SU-DHL-6 (cell line): ENCODE data around the gene MAML2.

Source experiments
- H2AFZ ChIP-seq: fragments of 200-600 bp; sonication (generic); 2 replicates; pipeline ENCODE4 v1.6.1; 2014; ENCODE audit warnings: low read depth, mild to moderate bottlenecking, moderate library complexity, mixed read lengths, antibody characterized with exemption, low read length; ENCODE audit not compliant: severe bottlenecking
- H3F3A ChIP-seq: fragments of 200-600 bp; shearing (Covaris generic); 2 replicates; pipeline ENCODE4 v1.6.0; 2016; ENCODE audit warnings: antibody characterized with exemption, mild to moderate bottlenecking; ENCODE audit not compliant: insufficient read depth
- H3K27ac ChIP-seq: fragments of 200-600 bp; sonication (generic); 2 replicates; pipeline ENCODE4 v1.5.1; 2016; ENCODE audit warnings: low read depth, mild to moderate bottlenecking, low read length, moderate library complexity, mixed read lengths
- H3K27me3 ChIP-seq: fragments of 200-600 bp; sonication (generic), shearing (Covaris generic); 2 replicates; pipeline ENCODE4 v1.6.0; 2014; ENCODE audit warnings: mild to moderate bottlenecking, low read length
- H3K36me3 ChIP-seq: fragments of 200-600 bp; sonication (generic); 2 replicates; pipeline ENCODE4 v1.6.1; 2014; ENCODE audit warnings: mild to moderate bottlenecking, low read length, mixed read lengths
- H3K4me2 ChIP-seq: fragments of 300-600, 200-600 bp; shearing (Covaris generic), sonication (generic); 2 replicates; pipeline ENCODE4 v1.6.0; 2014; ENCODE audit warnings: low read length, low read depth, mild to moderate bottlenecking; ENCODE audit not compliant: poor library complexity, severe bottlenecking
- H3K4me3 ChIP-seq: fragments of 200-600 bp; sonication (generic); 2 replicates; pipeline ENCODE4 v1.5.1; 2014; ENCODE audit warnings: antibody characterized with exemption, low read length, mild to moderate bottlenecking, mixed read lengths; ENCODE audit not compliant: insufficient read depth, poor library complexity, severe bottlenecking
- H3K79me2 ChIP-seq: fragments of 200-600 bp; sonication (generic); 2 replicates; pipeline ENCODE4 v1.6.1; 2014; ENCODE audit warnings: mild to moderate bottlenecking, low read length, moderate library complexity; ENCODE audit not compliant: insufficient read depth
- H3K9ac ChIP-seq: fragments of 200-600 bp; sonication (generic); 2 replicates; pipeline ENCODE4 v1.7.0; 2014; ENCODE audit warnings: mild to moderate bottlenecking, low read length
- H3K9me2 ChIP-seq: fragments of 200-600 bp; sonication (generic); replicated peaks from 2 replicates; pipeline ENCODE4 v1.6.1; 2014; ENCODE audit warnings: low read length; ENCODE audit not compliant: insufficient read depth
- H3K9me3 ChIP-seq: fragments of 200-600 bp; sonication (generic); 2 replicates; pipeline ENCODE4 v1.6.1; 2014; ENCODE audit warnings: low read length, mixed read lengths; ENCODE audit not compliant: insufficient read depth
- H4K20me1 ChIP-seq: fragments of 200-600 bp; sonication (generic); 2 replicates; pipeline ENCODE4 v1.6.1; 2014; ENCODE audit warnings: low read depth, mild to moderate bottlenecking, antibody characterized with exemption, low read length, moderate library complexity, mixed read lengths
- EZH2phosphoT487 ChIP-seq: fragments of 200-600 bp; sonication (generic), shearing (Covaris generic); conservative IDR thresholded peaks from 2 replicates; pipeline ENCODE4 v1.6.1; 2018; ENCODE audit warnings: mild to moderate bottlenecking, antibody characterized with exemption, low read length, moderate library complexity, mixed read lengths
- TF ChIP-seq, protein P1 (sequence below): fragments of 200-600 bp; sonication (generic); IDR thresholded peaks from one replicate; pipeline ENCODE4 v1.5.1; 2017; ENCODE audit warnings: antibody characterized with exemption, mild to moderate bottlenecking, low read length, moderate library complexity; ENCODE audit not compliant: insufficient read depth, poor library complexity, severe bottlenecking

MAML2 gene

DNA sequence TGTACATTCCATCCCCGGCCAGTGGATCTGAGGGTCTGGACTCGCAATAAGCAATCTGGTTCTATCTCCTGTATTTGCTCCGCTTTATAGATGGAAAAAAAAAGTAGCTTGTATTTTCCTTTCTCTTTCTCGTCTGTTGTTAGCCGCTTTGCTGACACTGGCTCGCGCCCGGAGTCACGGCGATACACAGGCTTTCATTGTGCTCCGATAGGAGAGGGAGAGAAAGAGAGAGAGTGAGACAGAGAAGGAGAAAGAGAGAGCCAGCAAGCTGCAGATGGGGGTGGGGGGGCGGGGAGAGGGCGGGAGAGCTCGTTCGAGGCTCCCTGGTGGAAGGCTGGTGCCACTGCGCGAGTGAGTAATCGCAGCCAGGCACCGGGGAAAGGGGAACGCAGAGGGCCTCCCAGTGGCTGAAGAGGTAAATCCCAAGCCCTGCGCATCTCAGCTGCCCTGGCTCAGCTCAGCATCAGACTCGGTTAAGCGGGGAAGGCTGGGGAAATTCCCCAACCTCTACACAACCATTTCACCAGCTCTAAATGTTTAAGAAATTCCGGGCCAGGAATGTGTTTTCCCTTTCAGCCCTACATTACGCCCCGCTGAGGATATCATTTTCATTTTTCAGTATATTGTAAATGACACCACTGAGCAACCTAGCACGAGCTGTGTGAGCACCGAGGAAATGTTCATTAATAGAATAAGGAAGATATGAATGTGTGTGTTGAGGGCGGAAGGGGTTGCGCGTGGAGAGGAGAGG, at the start of gene MAML2:
Gene MAML2 (minus strand): TSS at position 235 of the 751 bp plus-strand sequence. CDS start 1,300 bp downstream, outside the sequence.
- Histone ChIP-seq H3K36me3 (no peaks in the 10 kb centered on the region), H3K9ac (peak within 1 kb of the TSS; percentile 58), H2AFZ (peak within 1 kb of the TSS; percentile 96), H3K4me2 (peak within 1 kb of the TSS; percentile 91), H4K20me1 (no peaks in the 10 kb centered on the region), H3K9me3 (no peaks in the 10 kb centered on the region), H3K4me3 (peak within 1 kb of the TSS; percentile 69), H3K79me2 (no peaks in the 10 kb centered on the region), H3F3A (no peaks in the 10 kb centered on the region), H3K9me2 (no peaks in the 10 kb centered on the region), H3K27ac (no peak within 1 kb of the TSS), H3K27me3 (no peaks in the 10 kb centered on the region)
- TF ChIP-seq EZH2phosphoT487, result no peak
- TF ChIP-seq, protein P1, sequence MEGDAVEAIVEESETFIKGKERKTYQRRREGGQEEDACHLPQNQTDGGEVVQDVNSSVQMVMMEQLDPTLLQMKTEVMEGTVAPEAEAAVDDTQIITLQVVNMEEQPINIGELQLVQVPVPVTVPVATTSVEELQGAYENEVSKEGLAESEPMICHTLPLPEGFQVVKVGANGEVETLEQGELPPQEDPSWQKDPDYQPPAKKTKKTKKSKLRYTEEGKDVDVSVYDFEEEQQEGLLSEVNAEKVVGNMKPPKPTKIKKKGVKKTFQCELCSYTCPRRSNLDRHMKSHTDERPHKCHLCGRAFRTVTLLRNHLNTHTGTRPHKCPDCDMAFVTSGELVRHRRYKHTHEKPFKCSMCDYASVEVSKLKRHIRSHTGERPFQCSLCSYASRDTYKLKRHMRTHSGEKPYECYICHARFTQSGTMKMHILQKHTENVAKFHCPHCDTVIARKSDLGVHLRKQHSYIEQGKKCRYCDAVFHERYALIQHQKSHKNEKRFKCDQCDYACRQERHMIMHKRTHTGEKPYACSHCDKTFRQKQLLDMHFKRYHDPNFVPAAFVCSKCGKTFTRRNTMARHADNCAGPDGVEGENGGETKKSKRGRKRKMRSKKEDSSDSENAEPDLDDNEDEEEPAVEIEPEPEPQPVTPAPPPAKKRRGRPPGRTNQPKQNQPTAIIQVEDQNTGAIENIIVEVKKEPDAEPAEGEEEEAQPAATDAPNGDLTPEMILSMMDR, result peak; percentile 53

DNA sequence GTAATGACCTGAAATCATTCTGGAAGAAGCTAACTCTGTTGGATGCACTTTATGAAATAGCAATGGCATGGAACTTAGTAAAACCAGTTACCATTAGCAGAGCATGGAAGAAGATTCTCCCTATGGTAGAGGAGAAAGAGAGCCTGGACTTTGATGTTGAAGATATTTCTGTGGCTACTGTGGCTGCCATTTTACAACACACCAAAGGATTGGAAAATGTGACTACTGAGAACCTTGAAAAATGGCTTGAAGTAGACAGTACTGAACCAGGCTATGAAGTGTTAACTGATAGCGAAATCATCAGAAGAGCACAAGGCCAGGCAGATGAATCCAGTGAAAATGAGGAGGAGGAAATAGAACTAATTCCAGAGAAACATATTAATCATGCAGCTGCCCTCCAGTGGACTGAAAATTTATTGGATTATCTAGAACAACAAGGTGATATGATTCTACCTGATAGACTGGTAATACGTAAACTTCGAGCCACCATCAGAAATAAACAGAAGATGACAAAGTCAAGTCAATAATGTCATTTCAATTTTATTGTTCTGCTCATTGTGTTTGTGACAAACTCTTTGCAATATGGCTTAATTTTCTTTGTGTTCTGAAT, 48.8 kb upstream of the MAML2 start:
- peak overlapping the region; percentile 23 for H3K4me2 ChIP-seq
- no peaks in the 10 kb centered on the region; the same call in 1 of the 2 replicates for H3K36me3 ChIP-seq
- no peaks in the 10 kb centered on the region for H3K27me3 ChIP-seq
- no peaks in the 10 kb centered on the region for H4K20me1 ChIP-seq
- H3F3A ChIP-seq, result peaks cover 11% of the 10 kb centered on the region
- no peak overlapping the region for H2AFZ ChIP-seq
- no peak overlapping the region for H3K9ac ChIP-seq
- peaks cover 34% of the 10 kb centered on the region for H3K79me2 ChIP-seq
- no peak overlapping the region for H3K4me3 ChIP-seq
- TF ChIP-seq, protein P1, result no peak
- TF ChIP-seq EZH2phosphoT487, result no peak
- no peak overlapping the region for H3K27ac ChIP-seq
- H3K9me2 ChIP-seq, result no peaks in the 10 kb centered on the region
- no peaks in the 10 kb centered on the region for H3K9me3 ChIP-seq

DNA sequence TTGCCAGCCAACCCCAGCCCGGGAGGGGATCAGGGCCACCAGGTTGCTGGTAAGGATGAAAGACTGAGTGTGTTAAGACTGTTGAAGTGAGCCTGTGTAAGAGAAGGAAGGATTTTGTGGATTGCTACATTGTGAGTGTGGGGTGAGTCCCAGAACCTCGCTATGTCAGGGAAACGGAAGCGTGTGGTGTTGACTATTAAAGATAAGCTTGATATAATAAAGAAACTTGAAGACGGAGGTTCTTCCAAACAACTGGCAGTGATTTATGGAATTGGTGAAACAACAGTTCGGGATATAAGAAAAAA, 47.4 kb upstream of the MAML2 start:
- no peaks in the 10 kb centered on the region for H3K9me2 ChIP-seq
- no peaks in the 10 kb centered on the region for H4K20me1 ChIP-seq
- H3K4me2 ChIP-seq, result peak overlapping the region; percentile 77
- no peak overlapping the region for H3K27ac ChIP-seq
- peak overlapping the region; percentile 78 for H3K4me3 ChIP-seq
- peak overlapping the region; percentile 63 for H3K9ac ChIP-seq
- H3K79me2 ChIP-seq, result peaks cover 42% of the 10 kb centered on the region
- TF ChIP-seq EZH2phosphoT487, result no peak
- TF ChIP-seq, protein P1, result no peak
- no peaks in the 10 kb centered on the region for H3K27me3 ChIP-seq
- peak overlapping the region; percentile 70 for H2AFZ ChIP-seq
- no peaks in the 10 kb centered on the region for H3K9me3 ChIP-seq
- H3F3A ChIP-seq, result peaks cover 11% of the 10 kb centered on the region
- no peaks in the 10 kb centered on the region; the same call in 1 of the 2 replicates for H3K36me3 ChIP-seq
